GM21367 (cell line): ENCODE measurements around the gene GPR15LG.
A peak's percentile ranks its signal among the peaks of the same experiment; 100 is the strongest.

ENCODE experiments used
- ATAC-seq: cut with Tn5 transposase; IDR thresholded peaks from one replicate; pipeline ENCODE4 v1.9.1; 2021; ENCODE audit not compliant: unreplicated experiment

The GPR15LG gene

DNA sequence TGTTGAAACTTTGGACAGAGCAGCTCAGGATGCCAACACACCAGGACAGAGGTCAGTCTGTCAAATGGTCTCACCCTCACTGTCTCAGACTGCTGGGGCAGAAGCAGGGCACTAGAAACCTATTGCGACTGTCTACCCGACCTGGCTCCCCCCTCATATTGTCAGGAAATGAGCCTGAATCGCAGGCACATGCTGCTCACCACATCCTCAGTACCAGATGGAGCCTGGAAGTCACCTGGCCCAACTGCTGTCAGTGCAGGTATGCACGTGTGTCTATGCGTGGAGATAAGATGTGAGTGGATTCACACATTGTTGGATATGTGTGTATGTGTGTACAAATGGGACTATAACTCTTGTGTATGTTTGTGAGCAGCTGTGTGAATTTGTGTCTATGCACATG lies 17.5 kb downstream of the GPR15LG start:
- no peak for ATAC-seq

- ATAC-seq, result no peak
Measured at GRCh38 chr10:84193327-84193726, 19.7 kb downstream of the GPR15LG start.

GRCh38 chr10:84193846-84194423 lies 20.3 kb downstream of the GPR15LG start:
- ATAC-seq, result no peak

DNA sequence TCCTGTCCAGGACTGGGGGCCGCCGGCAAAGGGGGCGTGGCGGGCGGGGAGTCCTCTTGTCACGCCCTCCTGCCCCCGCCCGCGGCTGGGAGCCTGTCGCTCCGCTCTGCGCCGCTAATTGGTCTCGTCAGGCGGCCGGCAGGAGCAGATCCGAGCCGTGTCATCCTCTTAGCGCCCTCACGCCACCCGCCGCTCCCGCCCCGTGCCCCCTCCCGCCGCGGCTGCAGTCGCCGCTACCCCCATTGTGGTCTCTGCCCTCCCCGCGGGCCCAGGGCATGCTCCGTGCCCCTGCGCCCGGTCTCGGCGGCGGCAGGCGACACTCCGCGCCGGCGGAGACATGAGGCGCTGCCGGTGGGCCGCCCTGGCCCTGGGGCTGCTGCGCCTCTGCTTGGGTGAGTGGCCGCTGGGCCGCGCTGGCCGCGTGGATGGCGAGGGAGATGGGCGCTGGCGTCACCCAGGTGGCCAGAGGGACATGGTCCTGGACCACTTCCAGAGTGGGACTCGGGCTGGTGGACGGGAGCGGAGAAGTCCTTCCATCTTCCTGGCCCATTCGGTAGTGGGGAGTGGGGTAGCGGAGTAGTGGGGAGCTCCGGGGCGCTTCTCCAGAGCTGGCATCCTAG lies 20.9 kb downstream of the GPR15LG start, which contains the start of gene CDHR1:
CDHR1 (plus strand) TSS at position 114 of the 620 bp plus-strand sequence; CDS start at position 338, 224 bp downstream.
- ATAC-seq, result peak; percentile 82

GRCh38 chr10:84195044-84195830 lies 21.6 kb downstream of the GPR15LG start:
- ATAC-seq, result no peak

DNA sequence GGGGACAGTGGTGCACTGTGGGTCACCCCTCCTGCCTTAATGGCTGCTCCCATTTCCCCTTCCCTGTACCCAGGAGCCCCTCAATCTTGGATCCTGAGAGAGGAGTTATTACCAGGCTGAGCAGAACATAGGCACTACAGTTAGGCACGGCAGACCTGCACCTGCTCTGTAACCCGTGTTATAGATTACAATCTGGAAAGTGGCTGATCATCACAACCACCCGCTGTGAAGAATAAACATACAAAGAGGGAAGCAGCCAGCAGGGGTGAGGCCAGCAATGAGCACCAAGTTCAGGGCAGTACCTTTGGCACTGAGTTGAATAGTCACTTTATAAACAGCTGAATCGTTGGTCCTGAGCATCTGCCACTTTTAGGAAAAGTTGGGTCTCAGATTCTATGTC lies 22.5 kb downstream of the GPR15LG start:
- ATAC-seq, result no peak

DNA sequence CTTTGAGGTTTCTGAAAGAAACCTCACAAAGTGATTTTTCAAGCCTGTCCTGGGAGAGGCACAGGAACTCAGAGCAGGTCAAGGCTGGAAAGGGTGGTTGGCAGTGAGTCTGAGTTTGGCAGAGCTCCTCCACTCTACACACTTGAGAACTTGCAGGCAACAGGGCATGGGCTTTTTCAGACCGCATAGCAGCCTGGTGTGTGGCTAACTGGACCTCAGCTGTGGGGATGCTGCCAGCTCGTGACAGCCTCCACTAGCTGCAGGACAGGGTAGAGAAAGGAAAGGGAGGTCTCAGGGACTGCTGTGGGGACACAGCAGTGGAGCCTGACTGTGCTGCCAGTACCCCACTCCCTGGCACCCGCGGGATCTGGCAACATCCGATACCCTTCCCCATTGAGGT lies 23.3 kb downstream of the GPR15LG start:
- no peak for ATAC-seq

DNA sequence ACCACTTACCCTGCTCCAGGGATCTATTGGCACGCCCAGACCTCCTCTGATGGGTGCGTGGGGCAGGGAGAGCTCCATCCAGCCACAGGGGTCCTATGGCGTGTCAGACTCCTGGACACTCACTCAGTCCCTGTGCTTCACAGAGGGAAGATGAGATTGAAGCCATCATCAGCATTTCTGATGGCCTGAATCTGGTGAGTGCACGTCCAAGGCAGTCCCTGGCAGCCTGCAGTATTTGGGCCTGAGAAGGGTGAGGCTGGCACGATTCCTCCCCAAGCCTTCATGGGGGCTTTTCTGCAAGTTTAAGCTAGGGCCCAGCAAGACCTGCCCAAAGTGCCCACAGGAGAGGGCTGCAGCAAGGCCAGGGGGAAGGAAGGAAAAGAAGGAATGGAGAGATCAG lies 24.0 kb downstream of the GPR15LG start:
- no peak for ATAC-seq

- ATAC-seq, result no peak
Measured at GRCh38 chr10:84198206-84198915, 24.8 kb downstream of the GPR15LG start.

DNA sequence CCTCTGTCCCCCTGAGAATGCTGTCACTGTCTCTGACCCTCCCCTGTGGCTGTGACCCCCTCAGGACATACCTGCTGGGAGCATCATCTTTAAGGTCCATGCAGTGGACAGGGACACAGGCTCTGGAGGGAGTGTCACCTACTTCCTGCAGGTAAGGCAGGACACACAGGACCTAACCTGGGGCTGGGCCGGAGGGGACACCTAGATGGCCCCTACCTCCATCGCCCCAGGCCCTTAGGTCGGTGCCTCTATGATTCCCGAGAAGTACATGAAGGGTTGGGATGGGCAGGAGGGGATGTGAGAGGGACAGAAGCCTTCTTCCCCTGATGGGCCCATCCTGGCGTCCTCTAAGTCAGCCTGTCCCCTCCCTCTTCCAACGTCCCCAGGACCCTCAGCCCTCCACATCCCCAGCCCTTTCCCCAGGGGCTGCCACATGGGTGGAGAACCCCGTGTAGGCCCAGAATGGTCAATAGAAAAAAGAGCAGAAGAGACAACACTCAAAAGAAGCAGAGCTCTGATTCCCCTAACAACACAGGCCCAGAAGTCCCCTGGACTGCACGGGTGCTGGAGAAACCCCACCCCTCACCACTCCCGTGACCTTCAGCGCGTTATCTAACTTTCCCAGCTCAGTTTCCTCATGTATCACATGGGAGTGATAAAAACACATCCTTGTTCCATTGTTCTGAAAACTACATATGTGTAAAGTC lies 27.1 kb downstream of the GPR15LG start:
- ATAC-seq, result no peak

DNA sequence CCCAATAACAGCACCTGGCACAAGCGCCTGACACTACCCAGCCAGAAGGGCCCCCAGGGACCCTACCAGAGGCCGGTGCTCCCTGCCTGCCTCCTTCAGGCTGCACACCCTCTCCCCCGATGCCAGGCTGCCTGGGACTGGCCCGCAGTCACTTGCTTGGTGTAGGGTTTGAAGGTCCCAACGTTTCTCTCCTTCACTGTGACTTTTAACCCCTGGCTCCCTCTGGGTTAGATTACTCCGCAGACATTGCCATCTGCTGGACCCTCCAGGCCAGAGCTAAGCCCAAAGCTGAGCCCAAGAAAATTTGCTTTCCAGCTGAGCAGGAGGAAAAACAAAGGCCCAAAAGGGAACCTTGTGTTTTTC lies 27.6 kb downstream of the GPR15LG start:
- no peak for ATAC-seq

DNA sequence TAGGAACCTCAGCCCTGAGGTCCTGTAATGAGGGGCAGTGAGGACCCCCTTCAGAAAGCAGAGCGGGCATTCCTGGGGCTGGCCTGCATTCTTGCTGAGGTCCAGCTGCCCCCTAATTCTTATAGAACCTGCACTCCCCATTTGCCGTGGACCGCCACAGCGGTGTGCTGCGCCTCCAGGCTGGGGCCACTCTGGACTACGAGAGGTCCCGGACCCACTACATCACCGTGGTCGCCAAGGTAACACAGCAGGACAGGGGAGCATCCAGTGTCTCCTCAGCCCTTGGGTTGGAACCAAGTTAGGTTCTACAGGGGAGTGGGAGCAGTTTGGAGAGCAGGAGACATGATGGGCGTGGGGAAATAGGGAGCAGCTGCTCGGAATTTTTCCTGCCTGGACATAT lies 28.1 kb downstream of the GPR15LG start:
- ATAC-seq, result no peak

- ATAC-seq, result no peak
Measured at GRCh38 chr10:84202349-84202748, 28.7 kb downstream of the GPR15LG start.

GRCh38 chr10:84204122-84204521 lies 30.5 kb downstream of the GPR15LG start:
- peak; percentile 70 for ATAC-seq

- no peak for ATAC-seq
Measured at GRCh38 chr10:84204610-84205009, 31.0 kb downstream of the GPR15LG start.

DNA sequence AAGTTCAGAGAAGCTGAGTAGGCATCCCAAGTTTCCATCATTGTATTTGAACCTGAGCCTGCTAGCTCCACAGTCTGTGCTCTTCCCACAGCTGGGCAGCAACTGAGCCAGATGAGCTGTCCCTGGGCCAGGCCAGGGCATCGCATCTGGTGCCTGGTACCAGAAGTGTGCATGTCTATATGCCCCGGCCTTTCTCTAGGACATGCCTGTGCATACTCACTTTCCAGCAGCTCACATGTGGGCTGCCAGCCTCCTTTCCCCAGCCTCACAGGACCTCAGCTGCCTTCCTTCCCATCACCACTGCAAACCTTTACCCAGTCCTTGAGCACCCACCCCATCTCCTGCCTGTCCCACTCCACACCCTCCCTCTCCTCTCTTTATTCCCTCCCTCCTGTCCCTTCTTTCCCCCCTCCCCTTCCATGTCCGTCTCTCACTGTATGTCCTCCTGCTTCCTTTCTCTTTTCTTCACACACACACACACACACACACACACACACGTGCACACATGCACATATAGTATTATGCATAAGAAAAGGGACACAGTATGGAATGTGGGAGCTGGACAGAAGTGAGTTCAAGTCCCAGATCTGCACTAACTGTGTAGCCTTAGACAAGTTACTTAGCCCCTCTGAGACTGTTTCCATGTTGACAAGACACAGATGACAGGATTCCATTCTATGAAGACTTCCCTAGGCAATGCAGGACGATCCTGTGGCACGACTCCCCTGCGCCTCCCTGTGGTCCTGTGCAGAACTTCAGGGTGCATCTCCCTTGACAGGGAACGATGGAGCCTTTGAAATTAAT lies 31.6 kb downstream of the GPR15LG start:
- peak; percentile 80 for ATAC-seq

GRCh38 chr10:84205853-84206525 lies 32.4 kb downstream of the GPR15LG start:
- ATAC-seq, result no peak

DNA sequence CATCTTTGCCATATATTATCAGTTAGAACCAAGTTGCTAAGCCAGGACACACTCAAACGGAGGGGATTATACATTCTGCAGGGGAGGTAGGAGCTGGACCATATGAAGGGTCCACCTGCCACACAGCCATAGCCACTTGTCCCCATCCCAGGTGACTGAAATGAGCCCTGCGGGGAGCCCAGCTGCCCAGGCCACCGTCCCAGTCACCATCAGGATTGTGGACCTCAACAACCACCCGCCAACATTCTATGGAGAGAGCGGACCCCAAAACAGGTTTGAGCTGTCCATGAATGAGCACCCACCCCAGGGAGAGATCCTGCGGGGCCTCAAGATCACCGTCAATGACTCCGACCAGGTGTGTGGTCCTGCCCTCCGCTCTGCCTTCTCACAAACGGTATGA lies 34.4 kb downstream of the GPR15LG start:
- ATAC-seq, result no peak

DNA sequence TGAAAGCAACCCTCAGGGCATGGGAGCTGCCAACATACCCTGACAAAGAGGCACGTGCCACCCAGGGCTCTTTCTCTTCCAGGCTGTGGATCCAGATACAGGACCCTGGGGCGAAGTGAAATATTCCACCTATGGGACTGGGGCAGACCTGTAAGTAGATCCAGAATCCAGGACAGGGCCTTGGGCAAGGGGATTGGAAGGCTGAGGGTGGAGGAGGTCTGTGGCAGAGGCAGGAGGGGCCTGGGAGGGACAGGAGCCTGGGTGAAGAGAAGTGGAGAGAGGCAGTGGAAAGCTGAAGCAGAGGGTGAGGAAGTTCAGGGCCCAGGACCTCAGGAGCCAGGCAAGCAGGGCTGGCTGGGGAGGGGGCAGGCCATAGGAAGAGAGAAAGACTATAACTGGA lies 38.0 kb downstream of the GPR15LG start:
- ATAC-seq, result no peak

DNA sequence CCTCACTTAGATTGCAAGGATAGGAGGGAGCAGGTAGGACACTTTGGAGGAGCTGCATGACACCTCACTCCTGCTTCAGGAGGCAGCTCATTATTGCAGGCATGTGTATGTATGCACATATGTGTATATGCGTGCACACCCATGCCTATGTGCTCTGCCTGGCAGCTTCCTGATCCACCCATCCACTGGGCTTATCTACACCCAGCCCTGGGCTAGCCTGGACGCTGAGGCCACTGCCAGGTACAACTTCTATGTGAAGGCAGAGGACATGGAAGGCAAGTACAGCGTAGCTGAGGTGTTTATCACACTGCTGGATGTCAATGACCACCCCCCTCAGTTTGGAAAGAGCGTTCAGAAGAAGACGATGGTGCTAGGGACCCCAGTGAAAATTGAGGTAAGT lies 38.4 kb downstream of the GPR15LG start:
- ATAC-seq, result no peak
